Neuronal stem cell (in vitro differentiated cells): ENCODE results near the gene MTA3.

Experiments used
- DNase-seq: peaks from one replicate; pipeline ENCODE4 v3.0.0-alpha.2; 2013; ENCODE audit warnings: low spot score
- H2AFZ ChIP-seq: one replicate; pipeline ENCODE4 v1.6.1; 2013; ENCODE audit warnings: mild to moderate bottlenecking, low read length, inconsistent platforms
- H2AK5ac ChIP-seq: 2 replicates; pipeline ENCODE4 v1.6.1; 2013; ENCODE audit warnings: low read depth, mild to moderate bottlenecking, inconsistent platforms, low read length, moderate library complexity, mixed read lengths
- H2BK120ac ChIP-seq: 2 replicates; pipeline ENCODE4 v1.6.1; 2013; ENCODE audit warnings: low read depth, mild to moderate bottlenecking, inconsistent platforms, low read length, moderate library complexity, mixed read lengths
- H2BK12ac ChIP-seq: one replicate; pipeline ENCODE4 v1.6.1; 2013; ENCODE audit warnings: low read length, inconsistent platforms
- H2BK15ac ChIP-seq: 2 replicates; pipeline ENCODE4 v1.6.1; 2013; ENCODE audit warnings: mild to moderate bottlenecking, low read length, inconsistent platforms, mixed read lengths
- H2BK5ac ChIP-seq: one replicate; pipeline ENCODE4 v1.6.1; 2013; ENCODE audit warnings: inconsistent platforms, mild to moderate bottlenecking, low read length, moderate library complexity
- H3K14ac ChIP-seq: one replicate; pipeline ENCODE4 v1.6.1; 2013; ENCODE audit warnings: low read length, inconsistent platforms
- H3K18ac ChIP-seq: 2 replicates; pipeline ENCODE4 v1.6.1; 2013; ENCODE audit warnings: low read length, inconsistent platforms
- H3K23ac ChIP-seq: 2 replicates; pipeline ENCODE4 v1.6.1; 2013; ENCODE audit warnings: low read depth, mild to moderate bottlenecking, mixed read lengths, low read length, inconsistent platforms; ENCODE audit not compliant: poor library complexity
- H3K27ac ChIP-seq: replicated peaks from 3 replicates; pipeline ENCODE4 v1.5.1; 2013; ENCODE audit warnings: low read length, inconsistent platforms
- H3K27me3 ChIP-seq, 3 experiments: 2 replicates each; pipeline ENCODE4 v1.6.1; 2013; ENCODE audit warnings: low read length in 3 of 3, mild to moderate bottlenecking in 2 of 3, inconsistent platforms in 1 of 3, low read depth in 1 of 3, mixed read lengths in 1 of 3, moderate library complexity in 1 of 3; ENCODE audit not compliant: control insufficient read depth in 3 of 3, insufficient read depth in 3 of 3
- H3K36me3 ChIP-seq, 2 donors: replicated peaks in 1 of 2; 2 replicates each; pipeline ENCODE4 v1.6.1; 2013; ENCODE audit warnings: low read length in 2 of 2; ENCODE audit not compliant: control insufficient read depth in 2 of 2, insufficient read depth in 2 of 2
- H3K4ac ChIP-seq: 2 replicates; pipeline ENCODE4 v1.6.1; 2013; ENCODE audit warnings: inconsistent platforms, mild to moderate bottlenecking, low read length, moderate library complexity
- H3K4me1 ChIP-seq, 2 donors: 1 replicate in 1 of 2; 2 replicates in 1 of 2; pipeline ENCODE4 v1.6.1; 2013; ENCODE audit warnings: low read length in 2 of 2, low read depth in 1 of 2; ENCODE audit not compliant: control insufficient read depth in 2 of 2, insufficient read depth in 1 of 2
- H3K4me2 ChIP-seq: one replicate; pipeline ENCODE4 v1.6.1; 2013; ENCODE audit warnings: mild to moderate bottlenecking, low read length, inconsistent platforms; ENCODE audit not compliant: insufficient read depth, poor library complexity, severe bottlenecking
- H3K4me3 ChIP-seq, 2 donors: 2 replicates each; pipeline ENCODE4 v1.5.1; 2013; ENCODE audit warnings: low read length in 2 of 2, mild to moderate bottlenecking in 2 of 2, inconsistent platforms in 1 of 2, moderate library complexity in 1 of 2
- H3K79me1 ChIP-seq: one replicate; pipeline ENCODE4 v1.6.1; 2013; ENCODE audit warnings: low read depth, mild to moderate bottlenecking, inconsistent platforms, low read length, moderate library complexity
- H3K9ac ChIP-seq: one replicate; pipeline ENCODE4 v1.6.1; 2013; ENCODE audit warnings: mild to moderate bottlenecking, low read depth, low read length, inconsistent platforms; ENCODE audit not compliant: poor library complexity
- H3K9me3 ChIP-seq, 2 donors: replicated peaks in 1 of 2; 2 replicates each; pipeline versions ENCODE3 to v1.6.1; 2013; ENCODE audit warnings: low read length in 2 of 2, mild to moderate bottlenecking in 2 of 2, inconsistent platforms in 1 of 2, low read depth in 1 of 2, mixed read lengths in 1 of 2, moderate library complexity in 1 of 2; ENCODE audit not compliant: control insufficient read depth in 2 of 2, insufficient read depth in 1 of 2
- H4K8ac ChIP-seq: one replicate; pipeline ENCODE4 v1.6.1; 2013; ENCODE audit warnings: low read depth, mild to moderate bottlenecking, inconsistent platforms, low read length, moderate library complexity
- H4K91ac ChIP-seq: one replicate; pipeline ENCODE4 v1.6.1; 2013; ENCODE audit warnings: low read length, low read depth, mild to moderate bottlenecking, inconsistent platforms; ENCODE audit not compliant: poor library complexity
- WGBS, 2 donors: extraction: QIAGEN DNeasy Blood & Tissue Kit; methylation state at CpG; one replicate each; pipeline ENCODE4 v1.1.7; 2013; ENCODE audit warnings: missing lambda C conversion rate in 2 of 2, mixed read lengths in 1 of 2; ENCODE audit not compliant: insufficient read length in 2 of 2, insufficient replicate concordance in 1 of 2; ENCODE audit errors: extremely low coverage in 2 of 2; 5-methylcytosine and 5-hydroxymethylcytosine counted together

The MTA3 gene

GRCh38 chr2:42801381-42801780 is 232.9 kb downstream of the MTA3 start:
- no peak overlapping the region for H3K4me2 ChIP-seq
- H3K27ac ChIP-seq, result no peak overlapping the region
- H3K4ac ChIP-seq, result no peak overlapping the region
- H2AFZ ChIP-seq, result no peak overlapping the region
- no peak overlapping the region for H3K14ac ChIP-seq
- H3K18ac ChIP-seq, result no peak overlapping the region
- no peak overlapping the region for H2BK12ac ChIP-seq
- no peak overlapping the region for H3K9ac ChIP-seq
- no peak overlapping the region for H2BK5ac ChIP-seq
- no peak overlapping the region for H3K23ac ChIP-seq
- H3K79me1 ChIP-seq, result no peaks in the 10 kb centered on the region
- H3K36me3 ChIP-seq, result no peaks in the 10 kb centered on the region
- no peak overlapping the region for H3K4me3 ChIP-seq
- H3K4me1 ChIP-seq, result no peaks in the 10 kb centered on the region
- H3K9me3 ChIP-seq, result peaks cover 3 to 6% of the 10 kb centered on the region in 2 donors
- no peak overlapping the region for H2BK120ac ChIP-seq
- no peak overlapping the region for H4K8ac ChIP-seq
- no peaks in the 10 kb centered on the region for H3K27me3 ChIP-seq
- WGBS, 2 donors, result no CpG with 5 or more reads among the region's 4 CpGs
- no peak for DNase-seq
- no peak overlapping the region for H4K91ac ChIP-seq
- no peak overlapping the region for H2BK15ac ChIP-seq
- no peak overlapping the region for H2AK5ac ChIP-seq

DNA sequence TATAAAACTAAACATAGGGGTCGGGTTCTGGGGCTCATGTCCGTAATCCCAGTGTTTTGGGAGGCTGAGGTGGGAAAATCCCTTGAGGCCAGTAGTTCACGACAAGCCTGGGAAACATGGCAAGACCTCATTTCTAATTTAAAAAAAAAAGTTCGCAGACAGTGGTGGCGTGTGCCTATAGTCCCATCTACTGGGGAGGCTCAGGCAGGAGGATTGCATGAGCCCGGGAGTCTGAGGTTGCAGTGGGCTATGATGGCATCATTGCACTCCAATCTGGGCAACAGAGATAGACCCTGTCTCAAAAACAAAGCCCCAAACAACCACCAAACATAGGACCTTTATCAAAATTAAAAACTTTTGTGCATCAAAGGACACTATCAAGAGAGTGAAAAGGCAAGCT is 233.7 kb downstream of the MTA3 start:
- H2AFZ ChIP-seq, result no peak overlapping the region
- no peak overlapping the region for H3K23ac ChIP-seq
- no peak overlapping the region for H4K91ac ChIP-seq
- H3K27me3 ChIP-seq, result no peaks in the 10 kb centered on the region
- peaks cover 2 to 3% of the 10 kb centered on the region in 2 donors for H3K9me3 ChIP-seq
- H2BK15ac ChIP-seq, result no peak overlapping the region
- no peak overlapping the region for H3K14ac ChIP-seq
- no peak overlapping the region for H3K9ac ChIP-seq
- no peak overlapping the region for H3K4me2 ChIP-seq
- H2BK5ac ChIP-seq, result no peak overlapping the region
- no peaks in the 10 kb centered on the region for H3K79me1 ChIP-seq
- H3K36me3 ChIP-seq, result no peaks in the 10 kb centered on the region
- WGBS, 2 donors, result no CpG with 5 or more reads among the region's 6 CpGs
- no peak overlapping the region for H2AK5ac ChIP-seq
- no peak for DNase-seq
- H4K8ac ChIP-seq, result no peak overlapping the region
- H3K4me1 ChIP-seq, result no peaks in the 10 kb centered on the region
- no peak overlapping the region for H2BK120ac ChIP-seq
- no peak overlapping the region for H3K18ac ChIP-seq
- H2BK12ac ChIP-seq, result no peak overlapping the region
- H3K4me3 ChIP-seq, result no peak overlapping the region
- H3K4ac ChIP-seq, result no peak overlapping the region
- H3K27ac ChIP-seq, result no peak overlapping the region

GRCh38 chr2:42804338-42804737 is 235.9 kb downstream of the MTA3 start:
- Histone ChIP-seq H3K18ac (no peak overlapping the region), H3K79me1 (no peaks in the 10 kb centered on the region), H3K4me3 (no peak overlapping the region), H2BK120ac (no peak overlapping the region), H2AFZ (no peak overlapping the region), H2BK5ac (no peak overlapping the region), H4K8ac (no peak overlapping the region), H2BK15ac (no peak overlapping the region), H3K4me1 (peaks cover 0 to 3% of the 10 kb centered on the region in 2 donors), H3K14ac (no peak overlapping the region), H4K91ac (no peak overlapping the region), H3K9me3 (no peaks in the 10 kb centered on the region), H3K27ac (no peak overlapping the region), H3K27me3 (no peaks in the 10 kb centered on the region), H3K4ac (no peak overlapping the region), H2BK12ac (no peak overlapping the region), H3K36me3 (no peaks in the 10 kb centered on the region), H3K23ac (no peak overlapping the region), H3K4me2 (no peak overlapping the region), H2AK5ac (no peak overlapping the region), H3K9ac (no peak overlapping the region)
- no peak for DNase-seq
- no CpG with 5 or more reads among the region's 3 CpGs for WGBS, 2 donors

DNA sequence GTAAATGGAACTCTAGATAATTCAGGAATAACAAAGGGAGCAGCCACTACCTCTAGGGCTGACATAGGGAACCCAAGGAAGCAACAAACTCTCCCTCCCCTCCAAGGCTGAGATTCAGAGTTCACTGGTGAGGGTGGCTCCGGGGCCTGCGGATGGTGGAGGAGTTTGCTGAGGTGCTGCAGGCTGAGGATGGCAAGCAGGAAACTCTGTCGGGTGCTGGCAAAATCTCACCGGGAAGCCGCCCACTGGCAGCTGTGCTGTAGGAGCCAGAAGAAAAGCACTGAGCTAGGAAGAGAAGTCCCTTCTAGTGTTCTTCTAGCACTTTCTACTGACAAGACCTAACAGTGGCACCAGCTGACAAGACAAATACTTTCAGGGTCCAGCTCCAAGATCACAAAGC is 236.5 kb downstream of the MTA3 start:
- DNase-seq, result no peak
- WGBS, 2 donors, result no CpG with 5 or more reads among the region's 5 CpGs
- H3K4me1 ChIP-seq, result peaks cover 0 to 3% of the 10 kb centered on the region in 2 donors
- no peak overlapping the region for H3K14ac ChIP-seq
- no peaks in the 10 kb centered on the region for H3K79me1 ChIP-seq
- H3K4ac ChIP-seq, result no peak overlapping the region
- no peak overlapping the region for H3K4me3 ChIP-seq
- no peaks in the 10 kb centered on the region for H3K27me3 ChIP-seq
- no peak overlapping the region for H3K27ac ChIP-seq
- H4K8ac ChIP-seq, result no peak overlapping the region
- H3K9ac ChIP-seq, result no peak overlapping the region
- H2BK120ac ChIP-seq, result no peak overlapping the region
- no peak overlapping the region for H2BK12ac ChIP-seq
- H3K9me3 ChIP-seq, result no peaks in the 10 kb centered on the region
- H2AFZ ChIP-seq, result no peak overlapping the region
- no peak overlapping the region for H2AK5ac ChIP-seq
- no peak overlapping the region for H3K4me2 ChIP-seq
- H3K36me3 ChIP-seq, result no peaks in the 10 kb centered on the region
- H2BK5ac ChIP-seq, result no peak overlapping the region
- no peak overlapping the region for H4K91ac ChIP-seq
- H2BK15ac ChIP-seq, result no peak overlapping the region
- H3K23ac ChIP-seq, result no peak overlapping the region
- no peak overlapping the region for H3K18ac ChIP-seq
